Bronchial epithelial cell (primary cell): Measurements from ENCODE around the gene ZNF692. TPM values are rescaled to one million over a fixed set of nuclear protein-coding genes. Genes with fewer than 3 reads are reported as not detected.

Source experiments
- DNase-seq: peaks from one replicate; pipeline ENCODE4 v3.0.0-alpha.2; 2010; ENCODE audit warnings: low read depth
- FAIRE-seq: peaks from 2 replicates; lab custom pipeline; 2011; peaks lifted over from hg19 to GRCh38; lab: Jason Lieb, UNC
- H3K27me3 ChIP-seq: 2 replicates; pipeline ENCODE4 v1.5.1; 2011; ENCODE audit warnings: low read length; ENCODE audit not compliant: control insufficient read depth, insufficient read depth
- H3K36me3 ChIP-seq: 2 replicates; pipeline ENCODE4 v1.5.1; 2011; ENCODE audit warnings: low read length; ENCODE audit not compliant: control insufficient read depth, insufficient read depth
- H3K4me3 ChIP-seq: 2 replicates; pipeline ENCODE4 v1.5.1; 2011; ENCODE audit warnings: mild to moderate bottlenecking, low read depth, low read length, control low read depth
- CTCF ChIP-seq: IDR thresholded peaks from 2 replicates; pipeline ENCODE4 v1.5.1; 2011; ENCODE audit warnings: mild to moderate bottlenecking, moderate library complexity, low read length, control low read depth, inconsistent platforms; ENCODE audit not compliant: insufficient read depth, severe bottlenecking
- total RNA-seq: library from RNA; depleted of rRNA; stranded (reverse); fragments of >200 nt; gene quantifications from 2 replicates; pipeline ENCODE4 v1.2.1, GENCODE V29; 2014

Gene ZNF692
- total RNA-seq, 1 donor from 2014 or later, result 19.7 TPM

- FAIRE-seq, result no peak
- Histone ChIP-seq H3K4me3 (no peak overlapping the region), H3K36me3 (peaks cover 12% of the 10 kb centered on the region), H3K27me3 (no peaks in the 10 kb centered on the region)
- no peak for TF ChIP-seq CTCF
- DNase-seq, result no peak
Observed at GRCh38 chr1:248814351-248814750, 44.5 kb downstream of the ZNF692 start.

GRCh38 chr1:248813546-248813945 lies 45.3 kb downstream of the ZNF692 start:
- Histone ChIP-seq H3K27me3 (no peaks in the 10 kb centered on the region), H3K4me3 (no peak overlapping the region), H3K36me3 (peaks cover 12% of the 10 kb centered on the region)
- no peak for TF ChIP-seq CTCF
- DNase-seq (no peak), FAIRE-seq (no peak)

GRCh38 chr1:248812736-248813425 lies 46.0 kb downstream of the ZNF692 start:
- FAIRE-seq (no peak), DNase-seq (no peak)
- no peak overlapping the region for H3K4me3 ChIP-seq
- no peaks in the 10 kb centered on the region for H3K27me3 ChIP-seq
- no peak for TF ChIP-seq CTCF
- H3K36me3 ChIP-seq, result peaks cover 12% of the 10 kb centered on the region

GRCh38 chr1:248811514-248812490 lies 47.1 kb downstream of the ZNF692 start:
- Histone ChIP-seq H3K4me3 (no peak overlapping the region), H3K27me3 (no peaks in the 10 kb centered on the region), H3K36me3 (peaks cover 12% of the 10 kb centered on the region)
- DNase-seq (no peak), FAIRE-seq (no peak)
- TF ChIP-seq CTCF, result no peak

- no peak for TF ChIP-seq CTCF
- Histone ChIP-seq H3K27me3 (no peaks in the 10 kb centered on the region), H3K4me3 (no peak overlapping the region), H3K36me3 (peaks cover 11% of the 10 kb centered on the region)
- FAIRE-seq (no peak), DNase-seq (no peak)
Observed at GRCh38 chr1:248810727-248811513, 48.0 kb downstream of the ZNF692 start.
